Erythroblast (primary cell): ENCODE results near the gene SCG3.

Experiments used
- GATA1 ChIP-seq: IDR thresholded peaks from 2 replicates; pipeline ENCODE4 v1.6.1; 2011; ENCODE audit warnings: low read depth, mild to moderate bottlenecking, control low read depth, low read length, moderate library complexity
- POLR2A ChIP-seq: IDR thresholded peaks from 2 replicates; pipeline ENCODE4 v1.6.1; 2011; ENCODE audit warnings: mild to moderate bottlenecking, low read length

DNA sequence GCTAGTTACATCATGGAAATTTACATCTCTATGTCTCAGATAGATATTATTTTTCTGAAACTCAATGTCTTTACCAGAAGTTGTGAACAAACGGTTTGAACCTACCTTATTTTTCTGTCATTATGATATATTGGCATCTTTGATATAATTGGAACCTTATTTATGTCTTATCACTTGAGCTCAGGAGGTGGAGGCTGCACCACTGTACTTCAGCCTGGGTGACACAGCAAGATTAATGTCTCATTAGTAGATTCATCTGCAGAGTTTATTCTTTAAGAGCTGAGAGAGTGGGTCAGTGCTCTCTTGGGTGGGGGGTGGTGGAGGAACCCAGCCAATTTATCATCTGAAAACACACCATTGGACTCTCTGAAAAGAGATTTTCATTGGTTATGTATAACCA lies 21.4 kb downstream of the SCG3 start:
- peak; percentile 28 for TF ChIP-seq POLR2A
- no peak for TF ChIP-seq GATA1
